H1 (cell line): Measurements from ENCODE around the gene SPATA32. TPM values are rescaled to one million over a fixed set of nuclear protein-coding genes. Genes with fewer than 3 reads are reported as not detected.

ENCODE experiments used
- CTCF ChIA-PET: fragments of 300-600 bp; sonication (Branson Sonifier 250); formaldehyde crosslinking; loops from one replicate; lab custom pipeline; 2021; ENCODE audit not compliant: partially characterized antibody; lab: Charles Lee
- POLR2A ChIA-PET: fragments of 300-600 bp; sonication (Branson Sonifier 250); formaldehyde crosslinking; loops from one replicate; lab custom pipeline; 2021; ENCODE audit warnings: inconsistent platforms; ENCODE audit not compliant: partially characterized antibody; lab: Charles Lee
- DNase-seq, 2 experiments: peaks; one replicate each; pipeline versions ENCODE4 v3.0.0 to v3.0.0-alpha.2; 2010 to 2022; ENCODE audit warnings: low spot score in 2 of 2, low read depth in 1 of 2, mixed read lengths in 1 of 2
- FAIRE-seq: peaks from 2 replicates; lab custom pipeline; 2011; peaks lifted over from hg19 to GRCh38; lab: Jason Lieb, UNC
- H2AFZ ChIP-seq: 2 replicates; pipeline ENCODE4 v1.8.1; 2012; ENCODE audit warnings: low read length, inconsistent platforms
- H2AK5ac ChIP-seq: 2 replicates; pipeline ENCODE4 v1.6.1; 2013; ENCODE audit warnings: low read depth, low read length
- H2BK120ac ChIP-seq: replicated peaks from 2 replicates; pipeline ENCODE3; 2013; ENCODE audit warnings: low read depth, low read length, inconsistent platforms
- H2BK12ac ChIP-seq: 2 replicates; pipeline ENCODE4 v1.6.1; 2013; ENCODE audit warnings: low read depth, low read length
- H2BK15ac ChIP-seq: 2 replicates; pipeline ENCODE4 v1.6.1; 2013; ENCODE audit warnings: low read length
- H2BK20ac ChIP-seq: 2 replicates; pipeline ENCODE4 v1.6.1; 2013; ENCODE audit warnings: low read length
- H2BK5ac ChIP-seq: 2 replicates; pipeline ENCODE4 v1.6.1; 2013; ENCODE audit warnings: low read depth, low read length
- H3K14ac ChIP-seq: 2 replicates; pipeline ENCODE4 v1.6.1; 2013; ENCODE audit warnings: inconsistent platforms; ENCODE audit not compliant: insufficient read length
- H3K18ac ChIP-seq: 2 replicates; pipeline ENCODE4 v1.6.1; 2013; ENCODE audit warnings: low read length; ENCODE audit errors: extremely low read depth
- H3K23ac ChIP-seq: 2 replicates; pipeline ENCODE4 v1.6.1; 2013; ENCODE audit warnings: inconsistent platforms; ENCODE audit not compliant: insufficient read length
- H3K23me2 ChIP-seq: 2 replicates; pipeline ENCODE4 v1.6.1; 2013; ENCODE audit warnings: low read depth, low read length
- H3K27ac ChIP-seq: 2 replicates; pipeline ENCODE4 v1.6.1; 2011; ENCODE audit warnings: low read depth, low read length, inconsistent platforms
- H3K27me3 ChIP-seq, 4 experiments: replicated peaks in 1 of 4; 1 replicate in 1 of 4; 2 replicates in 3 of 4; pipeline versions ENCODE4 v1.6.1 to v1.8.1; 2011 to 2013; ENCODE audit warnings: low read length in 3 of 4, mild to moderate bottlenecking in 3 of 4, inconsistent platforms in 2 of 4, mixed read lengths in 2 of 4, moderate library complexity in 1 of 4; ENCODE audit not compliant: control insufficient read depth in 3 of 4, insufficient read depth in 3 of 4; ENCODE audit errors: extremely low read depth in 1 of 4
- H3K36me3 ChIP-seq, 4 experiments: 2 replicates each; pipeline versions ENCODE4 v1.6.1 to v1.8.1; 2011 to 2013; ENCODE audit warnings: mild to moderate bottlenecking in 4 of 4, low read length in 3 of 4, moderate library complexity in 2 of 4, control low read depth in 1 of 4, inconsistent platforms in 1 of 4; ENCODE audit not compliant: insufficient read depth in 4 of 4, control insufficient read depth in 2 of 4
- H3K4ac ChIP-seq: replicated peaks from 2 replicates; pipeline ENCODE3; 2013; ENCODE audit warnings: low read length, low read depth, mixed read lengths, inconsistent platforms; ENCODE audit not compliant: insufficient read length
- H3K4me1 ChIP-seq, 4 experiments: replicated peaks in 1 of 4; 1 replicate in 1 of 4; 2 replicates in 3 of 4; pipeline versions ENCODE4 v1.6.1 to v1.8.1; 2011 to 2013; ENCODE audit warnings: low read length in 3 of 4, inconsistent platforms in 2 of 4, mixed read lengths in 1 of 4; ENCODE audit not compliant: insufficient read depth in 4 of 4, control insufficient read depth in 3 of 4
- H3K4me2 ChIP-seq, 2 experiments: 2 replicates each; pipeline versions ENCODE4 v1.6.1 to v1.8.1; 2011 to 2013; ENCODE audit warnings: low read depth in 2 of 2, low read length in 2 of 2, control low read depth in 1 of 2, inconsistent platforms in 1 of 2, mild to moderate bottlenecking in 1 of 2; ENCODE audit not compliant: insufficient read depth in 1 of 2
- H3K4me3 ChIP-seq, 4 experiments: fragments of 200-600, 300-600 bp in 1 of 4; sonication (generic), shearing (Covaris generic), sonication (Bioruptor Twin) in 1 of 4; 2 replicates each; pipeline versions ENCODE4 v1.5.1 to v1.8.1; 2011 to 2016; ENCODE audit warnings: low read length in 4 of 4, low read depth in 3 of 4, control low read depth in 2 of 4, inconsistent platforms in 2 of 4, mild to moderate bottlenecking in 2 of 4, mixed read lengths in 1 of 4, moderate library complexity in 1 of 4; ENCODE audit not compliant: insufficient read depth in 2 of 4; ENCODE audit errors: extremely low read depth in 1 of 4
- H3K56ac ChIP-seq: replicated peaks from 2 replicates; pipeline ENCODE3; 2013; ENCODE audit warnings: low read depth, mild to moderate bottlenecking, mixed read lengths, low read length, inconsistent platforms; ENCODE audit not compliant: insufficient read length
- H3K79me1 ChIP-seq: 2 replicates; pipeline ENCODE4 v1.6.1; 2013; ENCODE audit warnings: low read depth, low read length, control low read depth
- H3K79me2 ChIP-seq, 2 experiments: 2 replicates each; pipeline versions ENCODE4 v1.6.1 to v1.8.1; 2012 to 2013; ENCODE audit warnings: low read length in 2 of 2, mild to moderate bottlenecking in 2 of 2, inconsistent platforms in 1 of 2; ENCODE audit not compliant: insufficient read depth in 2 of 2, control insufficient read depth in 1 of 2
- H3K9ac ChIP-seq, 4 experiments: replicated peaks in 1 of 4; 1 replicate in 1 of 4; 2 replicates in 3 of 4; pipeline versions ENCODE4 v1.6.1 to v1.8.1; 2011 to 2013; ENCODE audit warnings: low read depth in 3 of 4, low read length in 3 of 4, control low read depth in 2 of 4, mild to moderate bottlenecking in 2 of 4, moderate library complexity in 2 of 4, inconsistent platforms in 1 of 4; ENCODE audit errors: extremely low read depth in 1 of 4
- H3K9me3 ChIP-seq, 2 experiments: 2 replicates each; pipeline versions ENCODE4 v1.6.1 to v1.8.1; 2012 to 2013; ENCODE audit warnings: mild to moderate bottlenecking in 2 of 2, moderate library complexity in 2 of 2, control low read depth in 1 of 2, inconsistent platforms in 1 of 2, low read depth in 1 of 2, low read length in 1 of 2, mixed read lengths in 1 of 2; ENCODE audit not compliant: insufficient read depth in 2 of 2
- H4K20me1 ChIP-seq, 2 experiments: replicated peaks in 1 of 2; 2 replicates each; pipeline versions ENCODE3 to v1.8.1; 2011 to 2013; ENCODE audit warnings: inconsistent platforms in 2 of 2, low read length in 2 of 2, mild to moderate bottlenecking in 1 of 2; ENCODE audit not compliant: insufficient read depth in 2 of 2, control insufficient read depth in 1 of 2
- H4K5ac ChIP-seq: 2 replicates; pipeline ENCODE4 v1.6.1; 2013; ENCODE audit warnings: low read length, low read depth, mixed read lengths, inconsistent platforms; ENCODE audit not compliant: insufficient read length
- H4K8ac ChIP-seq: 2 replicates; pipeline ENCODE4 v1.8.0; 2013; ENCODE audit warnings: mild to moderate bottlenecking, moderate library complexity, low read length, inconsistent platforms; ENCODE audit not compliant: insufficient read depth; ENCODE audit errors: extremely low read depth
- H4K91ac ChIP-seq: replicated peaks from 2 replicates; pipeline ENCODE3; 2013; ENCODE audit warnings: low read length, mixed read lengths, inconsistent platforms; ENCODE audit not compliant: insufficient read length
- ASH2L ChIP-seq: fragments of 200-600, 300-600 bp; sonication (generic); IDR thresholded peaks from one replicate; pipeline ENCODE4 v1.7.1; 2017; ENCODE audit warnings: low read length
- CBX5 ChIP-seq: fragments of 300-800, 300-1000 bp; sonication (generic); IDR thresholded peaks from 2 replicates; pipeline ENCODE4 v1.7.1; 2016; ENCODE audit warnings: antibody characterized with exemption, low read length, low read depth
- CTBP2 ChIP-seq: IDR thresholded peaks from 2 replicates; pipeline ENCODE4 v1.7.0; 2011; ENCODE audit warnings: borderline replicate concordance, mild to moderate bottlenecking, moderate library complexity, mixed read lengths, low read length; ENCODE audit not compliant: insufficient read depth, insufficient read length
- JUN ChIP-seq: IDR thresholded peaks from 2 replicates; pipeline ENCODE4 v1.6.1; 2011; ENCODE audit warnings: low read depth, mild to moderate bottlenecking, improper control_type of control experiment, low read length
- PHF8 ChIP-seq: fragments of 200-600 bp; sonication (generic); conservative IDR thresholded peaks from 2 replicates; pipeline ENCODE4 v1.7.1; 2012; ENCODE audit warnings: low read depth, mild to moderate bottlenecking, inconsistent platforms, low read length, moderate library complexity
- SIRT6 ChIP-seq: IDR thresholded peaks from one replicate; pipeline ENCODE4 v1.7.1; 2012; ENCODE audit warnings: low read length, inconsistent platforms
- SIX5 ChIP-seq: IDR thresholded peaks from 2 replicates; pipeline ENCODE4 v1.6.1; 2011; ENCODE audit warnings: mild to moderate bottlenecking, low read depth, low read length
- SP4 ChIP-seq: IDR thresholded peaks from 2 replicates; pipeline ENCODE4 v1.6.1; 2012; ENCODE audit warnings: low read length, inconsistent platforms
- SRF ChIP-seq: IDR thresholded peaks from 2 replicates; pipeline ENCODE4 v1.6.1; 2011; ENCODE audit warnings: mild to moderate bottlenecking, low read depth, low read length, moderate library complexity
- TAF1 ChIP-seq: IDR thresholded peaks from 2 replicates; pipeline ENCODE4 v1.6.1; 2011; ENCODE audit warnings: mild to moderate bottlenecking, low read depth, low read length
- TBP ChIP-seq: IDR thresholded peaks from 2 replicates; pipeline ENCODE4 v1.6.1; 2011; ENCODE audit warnings: low read depth, low read length, improper control_type of control experiment
- TCF12 ChIP-seq: IDR thresholded peaks from 2 replicates; pipeline ENCODE4 v1.6.1; 2011; ENCODE audit warnings: low read depth, mild to moderate bottlenecking, low read length
- whole genome bisulfite sequencing, 2 experiments: shearing (Covaris generic) in 1 of 2; methylation state at CpG; one replicate each; pipeline versions ENCODE4 v1.1.6 to v1.1.7; 2013 to 2015; ENCODE audit warnings: low lambda C conversion rate in 2 of 2, mixed read lengths in 2 of 2, inconsistent platforms in 1 of 2, low coverage in 1 of 2, missing lambda C conversion rate in 1 of 2; ENCODE audit not compliant: insufficient replicate concordance in 2 of 2, insufficient coverage in 1 of 2, insufficient read length in 1 of 2; ENCODE audit errors: extremely low coverage in 1 of 2, missing lambda C conversion rate in 1 of 2; 5-methylcytosine and 5-hydroxymethylcytosine counted together
- polyA plus RNA-seq, 7 experiments: library from polyadenylated mRNA; depleted of rRNA in 3 of 7; stranded (reverse) in 5 of 7; unstranded in 2 of 7; fragments of >200 nt in 5 of 7; fragments of 200-250 nt in 2 of 7; gene quantifications; 1 replicate in 5 of 7; 2 replicates in 1 of 7; 4 replicates in 1 of 7; pipeline versions ENCODE4 v1.2.1 to v1.2.3, GENCODE V29; 2011 to 2013; ENCODE audit warnings: missing spikeins in 2 of 7, mixed read lengths in 2 of 7
- total RNA-seq: library from RNA; stranded (reverse); fragmentation: NEBNext Ultra II Directional; extraction: Animal tissue kit (Norgen Biotek cat#: 25700); gene quantifications from 2 replicates; pipeline ENCODE4 v1.2.1, GENCODE V29; 2021
- TF ChIP-seq, protein P1 (sequence below): IDR thresholded peaks from 2 replicates; pipeline ENCODE4 v1.6.1; 2011; ENCODE audit warnings: low read length, improper control_type of control experiment

Gene SPATA32
- total and polyA plus RNA-seq, 2 of the 8 experiments (the other 6 are each of a cell fraction or from before 2014, with no cell fraction given) = 0.24 TPM; not detected in 1

GRCh38 chr17:45257115-45257514, 4.8 kb downstream of the SPATA32 start:
- H3K4ac ChIP-seq = no peak overlapping the region
- CTCF ChIA-PET = interaction anchor here (1.3 to 21.3 kb wide), 9 partner anchors 9 to 132 kb away, joined by 3 to 362 read pairs (median 14); partner anchors contain the start of gene FMNL1
- H3K23me2 ChIP-seq = peaks cover 4% of the 10 kb centered on the region
- 0 out of 2 replicates have a peak overlapping the region, but pooled peaks have one; percentile 53 for H3K18ac ChIP-seq
- H3K79me2 ChIP-seq = no peaks in the 10 kb centered on the region
- H4K5ac ChIP-seq = no peak overlapping the region
- no peak overlapping the region for H2BK5ac ChIP-seq
- FAIRE-seq (no peak), DNase-seq (no peak)
- 0 out of 2 replicates have a peak overlapping the region, but pooled peaks have one; percentile 93 for H2BK20ac ChIP-seq
- TF ChIP-seq TAF1 (no peak), SP4 (no peak), PHF8 (no peak), ASH2L (no peak), SIX5 (no peak), TCF12 (no peak), TBP (no peak), CTBP2 (no peak), SRF (no peak), JUN (no peak), CBX5 (no peak), SIRT6 (no peak)
- TF ChIP-seq, protein P1, sequence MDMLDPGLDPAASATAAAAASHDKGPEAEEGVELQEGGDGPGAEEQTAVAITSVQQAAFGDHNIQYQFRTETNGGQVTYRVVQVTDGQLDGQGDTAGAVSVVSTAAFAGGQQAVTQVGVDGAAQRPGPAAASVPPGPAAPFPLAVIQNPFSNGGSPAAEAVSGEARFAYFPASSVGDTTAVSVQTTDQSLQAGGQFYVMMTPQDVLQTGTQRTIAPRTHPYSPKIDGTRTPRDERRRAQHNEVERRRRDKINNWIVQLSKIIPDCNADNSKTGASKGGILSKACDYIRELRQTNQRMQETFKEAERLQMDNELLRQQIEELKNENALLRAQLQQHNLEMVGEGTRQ = no peak
- POLR2A ChIA-PET = interaction anchor here (0.8 to 6.2 kb wide), 8 partner anchors 8 to 108 kb away, joined by 3 to 43 read pairs (median 6); partner anchors contain the start of genes FMNL1, HEXIM1 and HEXIM2
- no peaks in the 10 kb centered on the region for H3K9me3 ChIP-seq
- no peak overlapping the region for H2BK120ac ChIP-seq
- no peak overlapping the region for H3K14ac ChIP-seq
- peak overlapping the region; percentile 23; the same call in 1 of the 2 replicates for H4K8ac ChIP-seq
- H3K23ac ChIP-seq = no peak overlapping the region
- no peak overlapping the region for H2BK15ac ChIP-seq
- no peaks in the 10 kb centered on the region for H4K20me1 ChIP-seq
- no peak overlapping the region for H3K56ac ChIP-seq
- 80% methylated on average over 16 of the region's 16 CpGs; no CpG with 5 or more reads in 1 of the 2 experiments for WGBS, 2 experiments
- H2AK5ac ChIP-seq = no peak overlapping the region
- H3K36me3 ChIP-seq = no peaks in the 10 kb centered on the region
- H3K9ac ChIP-seq = no peak overlapping the region
- no peak overlapping the region; a peak in 1 of 4 replicates for H3K4me2 ChIP-seq
- peaks cover 0 to 5% (median 2%) of the 10 kb centered on the region in 4 experiments; a peak in 3 of 7 replicates for H3K27me3 ChIP-seq
- peak overlapping the region; percentile 68; the same call in 1 of the 2 replicates for H2BK12ac ChIP-seq
- H3K4me1 ChIP-seq = peaks cover 0 to 17% (median 5%) of the 10 kb centered on the region in 4 experiments; a peak in 6 of 7 replicates
- H3K4me3 ChIP-seq = 0 out of 8 replicates have a peak overlapping the region, but pooled peaks of 1 of the 4 experiments have one; percentile 34
- H3K27ac ChIP-seq = no peak overlapping the region
- no peak overlapping the region for H2AFZ ChIP-seq
- H3K79me1 ChIP-seq = no peaks in the 10 kb centered on the region; the same call in 1 of the 2 replicates
- peak overlapping the region; percentile 35 for H4K91ac ChIP-seq
